Left lung (tissue), 10 donors: ENCODE data around the gene B3GAT1. TPM values are rescaled to one million over a fixed set of nuclear protein-coding genes. Genes with fewer than 3 reads are reported as not detected.

ENCODE experiments used
- ATAC-seq: fragments of 200-7000 bp; cut with Tn5 transposase; one replicate; pipeline ENCODE4 v1.9.1; 2020; ENCODE audit warnings: moderate library complexity
- DNase-seq, 4 donors: peaks; one replicate each; pipeline ENCODE4 v3.0.0-alpha.2; 2013 to 2020
- H3K27ac ChIP-seq, 2 donors: fragments of 200-600 bp; sonication (generic) in 1 of 2; one replicate each; pipeline versions ENCODE4 v1.5.0 to v1.8.0; 2020 to 2021
- H3K27me3 ChIP-seq, 2 donors: fragments of 200-600 bp; sonication (generic) in 1 of 2; one replicate each; pipeline versions ENCODE4 v1.5.0 to v1.8.0; 2020 to 2021
- H3K36me3 ChIP-seq, 2 donors: fragments of 200-600 bp; sonication (generic) in 1 of 2; one replicate each; pipeline versions ENCODE4 v1.5.0 to v1.8.0; 2020 to 2021
- H3K4me1 ChIP-seq, 2 donors: fragments of 200-600 bp; one replicate each; pipeline ENCODE4 v1.8.0; 2021
- H3K4me3 ChIP-seq, 2 donors: fragments of 200-600 bp; sonication (generic) in 1 of 2; one replicate each; pipeline versions ENCODE4 v1.5.0 to v1.8.0; 2020 to 2021; ENCODE audit warnings: mild to moderate bottlenecking in 1 of 2
- H3K9me3 ChIP-seq, 2 donors: fragments of 200-600 bp; sonication (generic) in 1 of 2; one replicate each; pipeline versions ENCODE4 v1.5.0 to v1.8.0; 2020 to 2021
- CTCF ChIP-seq, 2 donors: fragments of 200-600 bp; sonication (generic) in 1 of 2; IDR thresholded peaks; one replicate each; pipeline versions ENCODE4 v1.5.0 to v1.8.0; 2021; ENCODE audit warnings: antibody characterized with exemption in 2 of 2
- intact Hi-C, 2 donors: fragments of 100-400 bp; cut with DNase I; formaldehyde crosslinking; loops; one replicate each; pipeline versions ENCODE4 v1.11.2 to v1.14.2; 2022
- polyA plus RNA-seq, 6 donors: library from polyadenylated mRNA; unstranded; fragments of 120-200 nt; gene quantifications; one replicate each; pipeline ENCODE4 v1.2.1, GENCODE V29; 2013; ENCODE audit not compliant: insufficient read length in 6 of 6
- total RNA-seq, 2 donors: library from RNA; stranded (reverse); fragmentation: NEBNext Ultra II Directional; extraction: Animal tissue kit (Norgen Biotek cat#: 25700); gene quantifications; one replicate each; pipeline ENCODE4 v1.2.1, GENCODE V29; 2021
- donor health status: DM: no; HTN: yes; CAD: no.
- donor health status: DM: no; HTN: no; CAD: no.

B3GAT1 gene
- total and polyA plus RNA-seq, 8 donors = 0.30 to 0.99 (median 0.48) TPM

GRCh38 chr11:134333312-134333711, 78.7 kb downstream of the B3GAT1 start:
- ATAC-seq = no peak
- intact Hi-C loops = no loop called here
- Histone ChIP-seq H3K36me3 (no peaks in the 10 kb centered on the region), H3K4me1 (peaks cover 0 to 13% of the 10 kb centered on the region in 2 donors), H3K9me3 (no peaks in the 10 kb centered on the region), H3K27me3 (peaks cover 17 to 53% of the 10 kb centered on the region in 2 donors), H3K4me3 (no peak overlapping the region), H3K27ac (no peak overlapping the region)
- no peak for DNase-seq
- TF ChIP-seq CTCF (IDR thresholded peaks at IDR 0.05) = no peak

GRCh38 chr11:134332782-134333181, 79.3 kb downstream of the B3GAT1 start:
- H3K4me1 ChIP-seq = peaks cover 0 to 13% of the 10 kb centered on the region in 2 donors
- H3K27me3 ChIP-seq = peaks cover 17 to 53% of the 10 kb centered on the region in 2 donors
- ATAC-seq (no peak), DNase-seq (no peak)
- H3K27ac ChIP-seq = no peak overlapping the region
- TF ChIP-seq CTCF (IDR thresholded peaks at IDR 0.05) = no peak
- no peaks in the 10 kb centered on the region for H3K9me3 ChIP-seq
- H3K4me3 ChIP-seq = peak overlapping the region in 1 of 2 donors; percentile 53
- no peaks in the 10 kb centered on the region for H3K36me3 ChIP-seq
- intact Hi-C loops = no loop called here

GRCh38 chr11:134332189-134332631, 79.8 kb downstream of the B3GAT1 start:
- Histone ChIP-seq H3K27ac (no peak overlapping the region), H3K4me1 (peaks cover 0 to 13% of the 10 kb centered on the region in 2 donors), H3K36me3 (no peaks in the 10 kb centered on the region), H3K4me3 (peak overlapping the region; percentile 45 to 53), H3K27me3 (peaks cover 17 to 53% of the 10 kb centered on the region in 2 donors), H3K9me3 (no peaks in the 10 kb centered on the region)
- intact Hi-C loops = no loop called here
- no peak for TF ChIP-seq CTCF (IDR thresholded peaks at IDR 0.05)
- no peak for DNase-seq
- peak; percentile 65 for ATAC-seq

- Histone ChIP-seq H3K36me3 (no peaks in the 10 kb centered on the region), H3K4me1 (peaks cover 0 to 13% of the 10 kb centered on the region in 2 donors), H3K27ac (no peak within 1 kb of the TSS), H3K4me3 (peak within 1 kb of the TSS; percentile 45 to 53), H3K27me3 (peaks cover 17 to 53% of the 10 kb centered on the region in 2 donors), H3K9me3 (no peaks in the 10 kb centered on the region)
- peak; percentile 95 for ATAC-seq
- DNase-seq = peak; percentile 23 to 91 (median 60)
- intact Hi-C loops = no loop called here
- TF ChIP-seq CTCF (IDR thresholded peaks at IDR 0.05) = no peak
Measured at GRCh38 chr11:134331354-134332188, 80.5 kb downstream of the B3GAT1 start, which contains the start of gene GLB1L2. Gene GLB1L2 (plus strand): TSS chr11:134331988. CDS start chr11:134332062, 74 bp downstream.

GRCh38 chr11:134330611-134331353, 81.3 kb downstream of the B3GAT1 start:
- H3K27me3 ChIP-seq = peaks cover 17 to 53% of the 10 kb centered on the region in 2 donors
- peak overlapping the region; percentile 7 to 27 for H3K4me3 ChIP-seq
- H3K36me3 ChIP-seq = no peaks in the 10 kb centered on the region
- H3K4me1 ChIP-seq = peaks cover 0 to 13% of the 10 kb centered on the region in 2 donors
- DNase-seq (no peak), ATAC-seq (no peak)
- H3K9me3 ChIP-seq = no peaks in the 10 kb centered on the region
- no peak for TF ChIP-seq CTCF (IDR thresholded peaks at IDR 0.05)
- H3K27ac ChIP-seq = no peak overlapping the region
- intact Hi-C loops = no loop called here
